ENCODE results near the gene DLEC1.

Gene DLEC1

GRCh38 chr3:37993820-37994638 lies 45.0 kb upstream of the DLEC1 start:
- DNase-seq (ENCODE audit: insufficient read length, low spot score) (peak; percentile 59), FAIRE-seq (peak; percentile 96)
- peak; percentile 82 for TF ChIP-seq POLR2AphosphoS5 (IDR thresholded peaks at IDR 0.05; ENCODE audit: low read depth, low read length)
- peak; percentile 55 for TF ChIP-seq SPI1 (IDR thresholded peaks at IDR 0.05; ENCODE audit: low read depth, low read length)
- peak; percentile 74; the same call in 1 of the 2 replicates for TF ChIP-seq POLR2A (IDR thresholded peaks at IDR 0.05; ENCODE audit: low read depth, low read length)
- no peak for TF ChIP-seq POU2F2 (IDR thresholded peaks at IDR 0.05; ENCODE audit: low read depth, low read length)
- peak; percentile 71 for TF ChIP-seq TAF1 (IDR thresholded peaks at IDR 0.05; ENCODE audit: low read depth, low read length)

- FAIRE-seq (no peak), DNase-seq (ENCODE audit: insufficient read length, low spot score) (no peak)
- no peak for TF ChIP-seq POU2F2 (IDR thresholded peaks at IDR 0.05; ENCODE audit: low read depth, low read length)
- no peak for TF ChIP-seq PAX5 (IDR thresholded peaks at IDR 0.05; ENCODE audit: insufficient read depth, low read length, severe bottlenecking)
- no peak for TF ChIP-seq POLR2A (IDR thresholded peaks at IDR 0.05; ENCODE audit: low read depth, low read length)
- TF ChIP-seq TAF1 (IDR thresholded peaks at IDR 0.05; ENCODE audit: low read depth, low read length), result no peak
- TF ChIP-seq POLR2AphosphoS5 (IDR thresholded peaks at IDR 0.05; ENCODE audit: low read depth, low read length), result no peak
- TF ChIP-seq SPI1 (IDR thresholded peaks at IDR 0.05; ENCODE audit: low read depth, low read length), result no peak
Observed at GRCh38 chr3:37994639-37994972, 44.4 kb upstream of the DLEC1 start.

- TF ChIP-seq POLR2AphosphoS5 (IDR thresholded peaks at IDR 0.05; ENCODE audit: low read depth, low read length) (no peak), SPI1 (IDR thresholded peaks at IDR 0.05; ENCODE audit: low read depth, low read length) (no peak), POLR2A (IDR thresholded peaks at IDR 0.05; ENCODE audit: low read depth, low read length) (no peak), TAF1 (IDR thresholded peaks at IDR 0.05; ENCODE audit: low read depth, low read length) (no peak)
- DNase-seq (ENCODE audit: insufficient read length, low spot score), result no peak
- FAIRE-seq, result peak; percentile 33
Observed at GRCh38 chr3:37995652-37996641, 43.1 kb upstream of the DLEC1 start.

- DNase-seq (ENCODE audit: insufficient read length, low spot score), result peak; percentile 63
- FAIRE-seq, result peak; percentile 98
Observed at GRCh38 chr3:37996785-37997301, 42.2 kb upstream of the DLEC1 start.

GRCh38 chr3:37997342-37997741 lies 41.7 kb upstream of the DLEC1 start:
- FAIRE-seq, result no peak
- no peak for TF ChIP-seq PAX5 (IDR thresholded peaks at IDR 0.05; ENCODE audit: insufficient read depth, low read length, severe bottlenecking)
- TF ChIP-seq SPI1 (IDR thresholded peaks at IDR 0.05; ENCODE audit: low read depth, low read length), result no peak
- TF ChIP-seq POLR2AphosphoS5 (IDR thresholded peaks at IDR 0.05; ENCODE audit: low read depth, low read length), result no peak
- no peak for TF ChIP-seq POU2F2 (IDR thresholded peaks at IDR 0.05; ENCODE audit: low read depth, low read length)
- DNase-seq (ENCODE audit: insufficient read length, low spot score), result no peak

More at GRCh38 chr3:37996785-37997301, 42.2 kb upstream of the DLEC1 start:
- TF ChIP-seq POLR2AphosphoS5 (IDR thresholded peaks at IDR 0.05; ENCODE audit: low read depth, low read length), result no peak
- TF ChIP-seq TAF1 (IDR thresholded peaks at IDR 0.05; ENCODE audit: low read depth, low read length), result no peak
- peak; percentile 98 for TF ChIP-seq POU2F2 (IDR thresholded peaks at IDR 0.05; ENCODE audit: low read depth, low read length)
- TF ChIP-seq SPI1 (IDR thresholded peaks at IDR 0.05; ENCODE audit: low read depth, low read length), result no peak
- TF ChIP-seq PAX5 (IDR thresholded peaks at IDR 0.05; ENCODE audit: insufficient read depth, low read length, severe bottlenecking), result no peak

- TF ChIP-seq PAX5 (IDR thresholded peaks at IDR 0.05; ENCODE audit: insufficient read depth, low read length, severe bottlenecking) (no peak), TAF1 (IDR thresholded peaks at IDR 0.05; ENCODE audit: low read depth, low read length) (no peak), POLR2A (IDR thresholded peaks at IDR 0.05; ENCODE audit: low read depth, low read length) (no peak), SPI1 (IDR thresholded peaks at IDR 0.05; ENCODE audit: low read depth, low read length) (no peak), POU2F2 (IDR thresholded peaks at IDR 0.05; ENCODE audit: low read depth, low read length) (no peak), POLR2AphosphoS5 (IDR thresholded peaks at IDR 0.05; ENCODE audit: low read depth, low read length) (no peak)
- DNase-seq (ENCODE audit: insufficient read length, low spot score), result no peak
- no peak for FAIRE-seq
Observed at GRCh38 chr3:37997791-37998370, 41.1 kb upstream of the DLEC1 start.

- no peak for TF ChIP-seq POLR2A (IDR thresholded peaks at IDR 0.05; ENCODE audit: low read depth, low read length)
- TF ChIP-seq SPI1 (IDR thresholded peaks at IDR 0.05; ENCODE audit: low read depth, low read length), result no peak
- no peak for TF ChIP-seq PAX5 (IDR thresholded peaks at IDR 0.05; ENCODE audit: insufficient read depth, low read length, severe bottlenecking)
- TF ChIP-seq POLR2AphosphoS5 (IDR thresholded peaks at IDR 0.05; ENCODE audit: low read depth, low read length), result no peak
- TF ChIP-seq POU2F2 (IDR thresholded peaks at IDR 0.05; ENCODE audit: low read depth, low read length), result no peak
- no peak for TF ChIP-seq TAF1 (IDR thresholded peaks at IDR 0.05; ENCODE audit: low read depth, low read length)
- DNase-seq (ENCODE audit: insufficient read length, low spot score), result no peak
- FAIRE-seq, result no peak
Observed at GRCh38 chr3:37999836-38000235, 39.2 kb upstream of the DLEC1 start.

- no peak for FAIRE-seq
- TF ChIP-seq POLR2AphosphoS5 (IDR thresholded peaks at IDR 0.05; ENCODE audit: low read depth, low read length) (no peak), TAF1 (IDR thresholded peaks at IDR 0.05; ENCODE audit: low read depth, low read length) (no peak), SPI1 (IDR thresholded peaks at IDR 0.05; ENCODE audit: low read depth, low read length) (no peak), POU2F2 (IDR thresholded peaks at IDR 0.05; ENCODE audit: low read depth, low read length) (no peak)
- no peak for DNase-seq (ENCODE audit: insufficient read length, low spot score)
Observed at GRCh38 chr3:38000242-38000916, 38.6 kb upstream of the DLEC1 start.
